IgD-negative memory B cell (primary cell): ENCODE results near the gene C19orf73. TPM values are rescaled to one million over a fixed set of nuclear protein-coding genes. Genes with fewer than 3 reads are reported as not detected.
"Not testable (repeated sequence)": the region's sequence is repeated elsewhere in the genome, so short reads cannot be mapped to it uniquely, and the experiment has no call there.

Experiments used
- H3K27ac Mint-ChIP-seq, 3 donors: one replicate each; pipeline ENCODE4 v1.8.0; 2020 to 2022; ENCODE audit warnings: mild to moderate bottlenecking in 3 of 3, mixed read lengths in 3 of 3, moderate library complexity in 1 of 3
- H3K27me3 Mint-ChIP-seq: one replicate; pipeline ENCODE4 v1.8.0; 2021; ENCODE audit warnings: mixed read lengths
- H3K36me3 Mint-ChIP-seq: one replicate; pipeline ENCODE4 v1.8.0; 2020; ENCODE audit warnings: mild to moderate bottlenecking, mixed read lengths
- H3K4me1 Mint-ChIP-seq, 3 donors: one replicate each; pipeline ENCODE4 v1.8.0; 2020 to 2022; ENCODE audit warnings: mixed read lengths in 3 of 3, mild to moderate bottlenecking in 1 of 3
- H3K4me3 Mint-ChIP-seq, 4 donors: one replicate each; pipeline ENCODE4 v1.8.0; 2020 to 2022; ENCODE audit warnings: mild to moderate bottlenecking in 4 of 4, mixed read lengths in 4 of 4, moderate library complexity in 3 of 4
- H3K9me3 Mint-ChIP-seq, 3 donors: one replicate each; pipeline ENCODE4 v1.8.0; 2020 to 2021; ENCODE audit warnings: mixed read lengths in 3 of 3, mild to moderate bottlenecking in 1 of 3
- polyA plus RNA-seq: library from polyadenylated mRNA; unstranded; fragments of 300-500 nt; fragmentation: Illumina TruSeq; gene quantifications from one replicate; pipeline ENCODE4 v1.2.3, GENCODE V29; 2021

Gene C19orf73
- polyA plus RNA-seq, 1 donor from 2014 or later: 2.6 TPM

GRCh38 chr19:49135686-49136085, 16.7 kb upstream of the C19orf73 start:
- Mint-ChIP-seq H3K36me3 (peaks cover 1% of the 10 kb centered on the region), H3K4me1 (peaks cover 0 to 1% (median 0%) of the 10 kb centered on the region in 3 donors), H3K9me3 (no peaks in the 10 kb centered on the region), H3K27me3 (peaks cover 12% of the 10 kb centered on the region), H3K4me3 (no peak overlapping the region), H3K27ac (no peak overlapping the region)

- Mint-ChIP-seq H3K36me3 (peaks cover 1% of the 10 kb centered on the region), H3K4me1 (peaks cover 0 to 4% (median 1%) of the 10 kb centered on the region in 3 donors), H3K9me3 (peaks cover 0 to 2% (median 0%) of the 10 kb centered on the region in 3 donors), H3K4me3 (peak overlapping the region in 3 of 4 donors; percentile 8 to 78 (median 20)), H3K27me3 (peaks cover 12% of the 10 kb centered on the region), H3K27ac (no peak overlapping the region)
Measured at GRCh38 chr19:49133621-49134454, 14.9 kb upstream of the C19orf73 start.

GRCh38 chr19:49132974-49133609, 14.1 kb upstream of the C19orf73 start:
- Mint-ChIP-seq H3K27me3 (peaks cover 12% of the 10 kb centered on the region), H3K4me1 (peaks cover 0 to 10% (median 3%) of the 10 kb centered on the region in 3 donors), H3K36me3 (peaks cover 1% of the 10 kb centered on the region), H3K4me3 (no peak overlapping the region), H3K9me3 (peaks cover 0 to 2% (median 0%) of the 10 kb centered on the region in 3 donors), H3K27ac (peak overlapping the region in 1 of 3 donors; percentile 19)

- Mint-ChIP-seq H3K27me3 (peaks cover 7% of the 10 kb centered on the region), H3K27ac (no peak overlapping the region), H3K9me3 (peaks cover 0 to 2% (median 0%) of the 10 kb centered on the region in 3 donors), H3K36me3 (no peaks in the 10 kb centered on the region), H3K4me1 (peaks cover 0 to 12% (median 4%) of the 10 kb centered on the region in 3 donors), H3K4me3 (no peak overlapping the region)
Measured at GRCh38 chr19:49130325-49130724, 11.4 kb upstream of the C19orf73 start.

GRCh38 chr19:49129238-49129583, 10.3 kb upstream of the C19orf73 start:
- Mint-ChIP-seq H3K36me3 (no peaks in the 10 kb centered on the region), H3K27ac (no peak overlapping the region), H3K27me3 (peaks cover 2% of the 10 kb centered on the region), H3K9me3 (peaks cover 0 to 2% (median 0%) of the 10 kb centered on the region in 3 donors), H3K4me1 (peaks cover 0 to 12% (median 4%) of the 10 kb centered on the region in 3 donors), H3K4me3 (peak overlapping the region in 1 of 4 donors; percentile 91)

GRCh38 chr19:49128545-49129237, 9.7 kb upstream of the C19orf73 start:
- H3K27me3 Mint-ChIP-seq: peaks cover 2% of the 10 kb centered on the region
- peak overlapping the region; percentile 13 to 91 (median 60) for H3K4me3 Mint-ChIP-seq
- peak overlapping the region in 1 of 3 donors; percentile 68 for H3K27ac Mint-ChIP-seq
- H3K36me3 Mint-ChIP-seq: no peaks in the 10 kb centered on the region
- H3K9me3 Mint-ChIP-seq: peaks cover 0 to 2% (median 0%) of the 10 kb centered on the region in 3 donors
- H3K4me1 Mint-ChIP-seq: peaks cover 0 to 12% (median 4%) of the 10 kb centered on the region in 3 donors

GRCh38 chr19:49127674-49128544, 9.0 kb upstream of the C19orf73 start:
- Mint-ChIP-seq H3K4me1 (peaks cover 0 to 12% (median 4%) of the 10 kb centered on the region in 3 donors), H3K36me3 (no peaks in the 10 kb centered on the region), H3K27ac (peak overlapping the region in 1 of 3 donors; percentile 3), H3K4me3 (peak overlapping the region; percentile 36 to 97 (median 88)), H3K9me3 (peaks cover 0 to 2% (median 0%) of the 10 kb centered on the region in 3 donors), H3K27me3 (no peaks in the 10 kb centered on the region)

- H3K27me3 Mint-ChIP-seq, H3K27ac Mint-ChIP-seq, H3K36me3 Mint-ChIP-seq, H3K9me3 Mint-ChIP-seq, H3K4me3 Mint-ChIP-seq: not testable (repeated sequence)
- peaks cover 0 to 11% (median 4%) of the 10 kb centered on the region in 3 donors for H3K4me1 Mint-ChIP-seq
Measured at GRCh38 chr19:49127225-49127624, 8.3 kb upstream of the C19orf73 start.

GRCh38 chr19:49126575-49126974, 7.6 kb upstream of the C19orf73 start:
- H3K9me3 Mint-ChIP-seq: peaks cover 0 to 2% (median 0%) of the 10 kb centered on the region in 3 donors
- H3K4me3 Mint-ChIP-seq: no peak overlapping the region
- H3K36me3 Mint-ChIP-seq: no peaks in the 10 kb centered on the region
- H3K4me1 Mint-ChIP-seq: peaks cover 0 to 11% (median 4%) of the 10 kb centered on the region in 3 donors
- H3K27ac Mint-ChIP-seq: no peak overlapping the region
- H3K27me3 Mint-ChIP-seq: no peaks in the 10 kb centered on the region

- Mint-ChIP-seq H3K27ac (no peak overlapping the region), H3K4me1 (peaks cover 0 to 18% (median 10%) of the 10 kb centered on the region in 3 donors), H3K9me3 (peaks cover 0 to 2% (median 0%) of the 10 kb centered on the region in 3 donors), H3K36me3 (no peaks in the 10 kb centered on the region), H3K27me3 (peaks cover 7% of the 10 kb centered on the region), H3K4me3 (peak overlapping the region in 2 of 4 donors; percentile 32 to 43)
Measured at GRCh38 chr19:49125025-49125731, 6.2 kb upstream of the C19orf73 start.

- not testable (repeated sequence) for H3K27me3 Mint-ChIP-seq, H3K9me3 Mint-ChIP-seq, H3K36me3 Mint-ChIP-seq
- Mint-ChIP-seq H3K4me3 (peak overlapping the region in 1 of 4 donors; percentile 52), H3K27ac (peak overlapping the region in 1 of 3 donors; percentile 28), H3K4me1 (peaks cover 7 to 14% (median 12%) of the 10 kb centered on the region in 3 donors)
Measured at GRCh38 chr19:49123285-49123684, 4.3 kb upstream of the C19orf73 start.

GRCh38 chr19:49121841-49122240, 2.9 kb upstream of the C19orf73 start:
- not testable (repeated sequence) for H3K9me3 Mint-ChIP-seq, H3K27ac Mint-ChIP-seq, H3K27me3 Mint-ChIP-seq, H3K36me3 Mint-ChIP-seq
- H3K4me1 Mint-ChIP-seq: peaks cover 14 to 15% (median 15%) of the 10 kb centered on the region in 3 donors
- H3K4me3 Mint-ChIP-seq: peak overlapping the region in 1 of 4 donors; percentile 8

GRCh38 chr19:49120868-49121267, 1.9 kb upstream of the C19orf73 start:
- no peaks in the 10 kb centered on the region for H3K36me3 Mint-ChIP-seq
- peaks cover 13 to 18% (median 14%) of the 10 kb centered on the region in 3 donors for H3K4me1 Mint-ChIP-seq
- peaks cover 7% of the 10 kb centered on the region for H3K27me3 Mint-ChIP-seq
- H3K9me3 Mint-ChIP-seq: no peaks in the 10 kb centered on the region
- peak overlapping the region in 1 of 3 donors; percentile 37 for H3K27ac Mint-ChIP-seq
- peak overlapping the region; percentile 73 to 88 (median 82) for H3K4me3 Mint-ChIP-seq
